ENCODE results near the gene SUN3.

DNA sequence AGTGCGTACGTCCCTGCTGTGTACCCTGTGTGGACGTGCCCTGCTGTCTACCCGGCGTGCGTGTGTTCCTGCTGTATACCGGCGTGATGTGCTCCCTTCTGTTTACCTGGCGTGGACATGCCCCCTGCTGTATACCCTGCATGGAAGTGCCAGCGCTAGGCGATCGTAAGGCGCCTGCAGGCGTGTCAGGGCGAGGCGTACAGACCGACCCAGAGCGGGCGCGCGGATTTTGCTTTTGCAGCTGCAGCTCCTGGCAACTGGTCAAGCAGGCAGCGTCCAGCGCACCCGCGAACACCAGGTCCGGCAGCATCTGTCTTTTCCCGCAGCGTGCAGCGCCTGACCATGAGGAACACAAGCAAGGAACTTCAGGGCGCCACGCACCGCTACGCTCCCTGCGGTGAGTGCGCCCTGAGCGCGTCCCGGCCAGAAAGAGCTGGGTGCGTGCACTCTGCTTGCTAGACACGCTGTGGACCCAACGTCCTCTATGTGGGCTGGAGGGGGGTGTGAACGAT lies 7.1 kb upstream of the SUN3 start:
- TF ChIP-seq CTCF (IDR thresholded peaks at IDR 0.05) (no peak), POLR2A (IDR thresholded peaks at IDR 0.05) (no peak)
